Thyroid gland (tissue), 4 donors: ENCODE results near the gene CALD1.

Experiments used
- POLR2A ChIP-seq, 2 donors: fragments of 450-650 bp; IDR thresholded peaks; one replicate each; pipeline ENCODE4 v1.6.1; 2017; ENCODE audit warnings: antibody characterized with exemption in 2 of 2, mild to moderate bottlenecking in 2 of 2, moderate library complexity in 1 of 2
- TF ChIP-seq, protein P1 (sequence below), 6 experiments: fragments of 200-600 bp in 3 of 6; fragments of 450-650 bp in 3 of 6; sonication (generic) in 3 of 6; IDR thresholded peaks; one replicate each; pipeline ENCODE4 v1.5.1; 2016 to 2019; ENCODE audit warnings: antibody characterized with exemption in 6 of 6, mild to moderate bottlenecking in 2 of 6, inconsistent platforms in 1 of 6, moderate library complexity in 1 of 6

- TF ChIP-seq, protein P1, sequence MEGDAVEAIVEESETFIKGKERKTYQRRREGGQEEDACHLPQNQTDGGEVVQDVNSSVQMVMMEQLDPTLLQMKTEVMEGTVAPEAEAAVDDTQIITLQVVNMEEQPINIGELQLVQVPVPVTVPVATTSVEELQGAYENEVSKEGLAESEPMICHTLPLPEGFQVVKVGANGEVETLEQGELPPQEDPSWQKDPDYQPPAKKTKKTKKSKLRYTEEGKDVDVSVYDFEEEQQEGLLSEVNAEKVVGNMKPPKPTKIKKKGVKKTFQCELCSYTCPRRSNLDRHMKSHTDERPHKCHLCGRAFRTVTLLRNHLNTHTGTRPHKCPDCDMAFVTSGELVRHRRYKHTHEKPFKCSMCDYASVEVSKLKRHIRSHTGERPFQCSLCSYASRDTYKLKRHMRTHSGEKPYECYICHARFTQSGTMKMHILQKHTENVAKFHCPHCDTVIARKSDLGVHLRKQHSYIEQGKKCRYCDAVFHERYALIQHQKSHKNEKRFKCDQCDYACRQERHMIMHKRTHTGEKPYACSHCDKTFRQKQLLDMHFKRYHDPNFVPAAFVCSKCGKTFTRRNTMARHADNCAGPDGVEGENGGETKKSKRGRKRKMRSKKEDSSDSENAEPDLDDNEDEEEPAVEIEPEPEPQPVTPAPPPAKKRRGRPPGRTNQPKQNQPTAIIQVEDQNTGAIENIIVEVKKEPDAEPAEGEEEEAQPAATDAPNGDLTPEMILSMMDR (IDR thresholded peaks at IDR 0.05): no peak
- no peak for TF ChIP-seq POLR2A (IDR thresholded peaks at IDR 0.05)
Measured at GRCh38 chr7:134866617-134867016, 87.2 kb downstream of the CALD1 start.
